HL-60 (cell line): ENCODE measurements around the gene CAMK2B.

Experiments
- DNase-seq, 2 experiments: peaks; one replicate each; pipeline ENCODE4 v3.0.0-alpha.2; 2010 to 2020; ENCODE audit warnings: low read depth in 1 of 2, low spot score in 1 of 2
- H3K27ac ChIP-seq: fragments of 250-450 bp; sonication (Bioruptor Pico); replicated peaks from 2 replicates; pipeline ENCODE4 v1.5.1; 2020; ENCODE audit warnings: mild to moderate bottlenecking, moderate library complexity
- H3K27me3 ChIP-seq: fragments of 250-450 bp; sonication (Bioruptor Pico); 2 replicates; pipeline ENCODE4 v1.5.1; 2021; ENCODE audit warnings: mild to moderate bottlenecking, moderate library complexity; ENCODE audit not compliant: insufficient read depth, poor library complexity, severe bottlenecking
- H3K4me3 ChIP-seq: replicated peaks from 2 replicates; pipeline ENCODE4 v1.5.1; 2011; ENCODE audit warnings: mild to moderate bottlenecking, control low read depth, low read length; ENCODE audit not compliant: insufficient read depth
- GABPA ChIP-seq: IDR thresholded peaks from 2 replicates; pipeline ENCODE4 v1.6.1; 2012; ENCODE audit warnings: low read depth
- POLR2AphosphoS5 ChIP-seq: IDR thresholded peaks from 2 replicates; pipeline ENCODE4 v1.6.1; 2012; ENCODE audit warnings: low read depth
- SPI1 ChIP-seq: IDR thresholded peaks from 2 replicates; pipeline ENCODE4 v1.6.1; 2012; ENCODE audit warnings: low read depth, mild to moderate bottlenecking, borderline replicate concordance
- TF ChIP-seq, protein P1 (sequence below): IDR thresholded peaks from one replicate; pipeline ENCODE4 v1.5.1; 2011; ENCODE audit warnings: low read length, control low read depth, inconsistent platforms; ENCODE audit not compliant: insufficient read depth
- TF ChIP-seq, protein P2 (sequence below): IDR thresholded peaks from 2 replicates; pipeline ENCODE4 v1.6.1; 2012; ENCODE audit warnings: low read depth; ENCODE audit not compliant: insufficient replicate concordance

CAMK2B gene

DNA sequence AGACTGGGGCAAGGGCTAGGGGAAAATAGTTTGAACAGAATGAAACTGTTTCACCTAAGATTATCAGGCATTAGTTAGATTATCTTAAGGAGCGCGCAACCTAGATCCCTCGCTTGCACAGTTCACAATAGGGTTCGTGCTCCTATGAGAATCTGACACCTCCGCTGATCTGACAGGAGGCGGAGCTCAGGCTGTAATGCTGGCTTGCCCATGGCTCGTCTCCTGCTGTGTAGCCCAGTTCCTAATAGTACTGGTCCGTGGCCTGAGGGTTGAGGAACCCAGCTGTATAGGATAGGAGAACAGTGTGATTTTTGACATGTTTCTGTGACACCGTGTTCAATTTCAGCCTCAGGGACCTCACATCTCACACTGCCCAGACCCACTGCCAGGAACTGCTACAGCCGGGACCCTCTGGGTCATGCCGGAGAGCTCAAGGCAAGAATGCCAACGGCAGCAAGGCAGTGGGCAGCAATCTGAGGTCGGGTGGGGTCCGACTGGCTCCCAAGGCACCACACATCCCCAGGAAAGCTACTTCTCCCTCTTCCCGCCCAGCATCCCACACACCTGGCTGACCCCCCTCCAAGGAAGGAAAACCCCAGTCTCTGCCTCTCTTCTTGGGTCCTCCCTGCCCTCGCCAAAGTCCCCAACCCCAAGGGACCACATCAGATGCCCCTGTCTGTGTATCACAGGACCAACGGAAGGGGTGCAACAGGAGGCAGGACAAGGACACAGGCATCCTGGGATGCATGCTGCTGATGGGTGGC, 31.7 kb downstream of the CAMK2B start:
- H3K27ac ChIP-seq: no peak overlapping the region
- DNase-seq: no peak
- no peak overlapping the region for H3K4me3 ChIP-seq
- H3K27me3 ChIP-seq: peaks cover 11% of the 10 kb centered on the region
- no peak for TF ChIP-seq SPI1
- no peak for TF ChIP-seq GABPA
- TF ChIP-seq, protein P1, sequence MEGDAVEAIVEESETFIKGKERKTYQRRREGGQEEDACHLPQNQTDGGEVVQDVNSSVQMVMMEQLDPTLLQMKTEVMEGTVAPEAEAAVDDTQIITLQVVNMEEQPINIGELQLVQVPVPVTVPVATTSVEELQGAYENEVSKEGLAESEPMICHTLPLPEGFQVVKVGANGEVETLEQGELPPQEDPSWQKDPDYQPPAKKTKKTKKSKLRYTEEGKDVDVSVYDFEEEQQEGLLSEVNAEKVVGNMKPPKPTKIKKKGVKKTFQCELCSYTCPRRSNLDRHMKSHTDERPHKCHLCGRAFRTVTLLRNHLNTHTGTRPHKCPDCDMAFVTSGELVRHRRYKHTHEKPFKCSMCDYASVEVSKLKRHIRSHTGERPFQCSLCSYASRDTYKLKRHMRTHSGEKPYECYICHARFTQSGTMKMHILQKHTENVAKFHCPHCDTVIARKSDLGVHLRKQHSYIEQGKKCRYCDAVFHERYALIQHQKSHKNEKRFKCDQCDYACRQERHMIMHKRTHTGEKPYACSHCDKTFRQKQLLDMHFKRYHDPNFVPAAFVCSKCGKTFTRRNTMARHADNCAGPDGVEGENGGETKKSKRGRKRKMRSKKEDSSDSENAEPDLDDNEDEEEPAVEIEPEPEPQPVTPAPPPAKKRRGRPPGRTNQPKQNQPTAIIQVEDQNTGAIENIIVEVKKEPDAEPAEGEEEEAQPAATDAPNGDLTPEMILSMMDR: no peak
- no peak for TF ChIP-seq POLR2AphosphoS5
- TF ChIP-seq, protein P2, sequence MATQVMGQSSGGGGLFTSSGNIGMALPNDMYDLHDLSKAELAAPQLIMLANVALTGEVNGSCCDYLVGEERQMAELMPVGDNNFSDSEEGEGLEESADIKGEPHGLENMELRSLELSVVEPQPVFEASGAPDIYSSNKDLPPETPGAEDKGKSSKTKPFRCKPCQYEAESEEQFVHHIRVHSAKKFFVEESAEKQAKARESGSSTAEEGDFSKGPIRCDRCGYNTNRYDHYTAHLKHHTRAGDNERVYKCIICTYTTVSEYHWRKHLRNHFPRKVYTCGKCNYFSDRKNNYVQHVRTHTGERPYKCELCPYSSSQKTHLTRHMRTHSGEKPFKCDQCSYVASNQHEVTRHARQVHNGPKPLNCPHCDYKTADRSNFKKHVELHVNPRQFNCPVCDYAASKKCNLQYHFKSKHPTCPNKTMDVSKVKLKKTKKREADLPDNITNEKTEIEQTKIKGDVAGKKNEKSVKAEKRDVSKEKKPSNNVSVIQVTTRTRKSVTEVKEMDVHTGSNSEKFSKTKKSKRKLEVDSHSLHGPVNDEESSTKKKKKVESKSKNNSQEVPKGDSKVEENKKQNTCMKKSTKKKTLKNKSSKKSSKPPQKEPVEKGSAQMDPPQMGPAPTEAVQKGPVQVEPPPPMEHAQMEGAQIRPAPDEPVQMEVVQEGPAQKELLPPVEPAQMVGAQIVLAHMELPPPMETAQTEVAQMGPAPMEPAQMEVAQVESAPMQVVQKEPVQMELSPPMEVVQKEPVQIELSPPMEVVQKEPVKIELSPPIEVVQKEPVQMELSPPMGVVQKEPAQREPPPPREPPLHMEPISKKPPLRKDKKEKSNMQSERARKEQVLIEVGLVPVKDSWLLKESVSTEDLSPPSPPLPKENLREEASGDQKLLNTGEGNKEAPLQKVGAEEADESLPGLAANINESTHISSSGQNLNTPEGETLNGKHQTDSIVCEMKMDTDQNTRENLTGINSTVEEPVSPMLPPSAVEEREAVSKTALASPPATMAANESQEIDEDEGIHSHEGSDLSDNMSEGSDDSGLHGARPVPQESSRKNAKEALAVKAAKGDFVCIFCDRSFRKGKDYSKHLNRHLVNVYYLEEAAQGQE: no peak

DNA sequence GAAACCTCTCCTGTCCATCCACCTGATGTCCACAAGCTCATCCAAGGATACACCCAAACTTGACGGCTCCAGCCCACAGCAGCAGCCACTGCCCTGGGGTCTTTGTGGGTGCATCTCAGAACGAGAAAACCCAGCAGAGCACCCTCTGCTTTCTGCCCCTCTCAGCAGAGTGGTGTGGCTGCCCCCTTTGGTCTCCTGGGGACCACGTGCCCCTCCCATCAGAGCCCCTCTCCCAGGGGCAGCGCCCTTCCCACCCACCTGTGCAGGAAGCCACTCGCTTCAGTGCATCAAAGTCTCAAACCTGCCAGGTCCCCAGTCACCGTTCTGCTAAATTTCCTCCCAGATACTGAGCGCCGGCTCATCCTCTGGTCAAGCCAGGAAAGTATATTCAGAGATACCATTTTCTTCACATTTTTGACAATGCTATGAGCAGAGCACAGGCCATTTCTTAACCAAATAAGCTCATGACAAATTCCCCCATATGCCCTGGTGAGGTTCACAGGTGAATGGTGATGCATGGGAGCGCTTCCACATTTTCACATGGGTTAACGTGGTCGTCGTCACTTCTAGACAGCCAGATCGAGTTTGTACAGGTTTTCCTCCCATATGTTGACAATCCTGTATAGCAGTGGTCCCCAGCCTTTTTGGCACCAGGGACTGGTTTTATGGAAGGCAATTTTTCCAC, 32.4 kb downstream of the CAMK2B start:
- TF ChIP-seq POLR2AphosphoS5 (no peak), SPI1 (no peak)
- no peak for DNase-seq
- H3K4me3 ChIP-seq: no peak overlapping the region
- H3K27ac ChIP-seq: no peak overlapping the region
- peaks cover 11% of the 10 kb centered on the region for H3K27me3 ChIP-seq

DNA sequence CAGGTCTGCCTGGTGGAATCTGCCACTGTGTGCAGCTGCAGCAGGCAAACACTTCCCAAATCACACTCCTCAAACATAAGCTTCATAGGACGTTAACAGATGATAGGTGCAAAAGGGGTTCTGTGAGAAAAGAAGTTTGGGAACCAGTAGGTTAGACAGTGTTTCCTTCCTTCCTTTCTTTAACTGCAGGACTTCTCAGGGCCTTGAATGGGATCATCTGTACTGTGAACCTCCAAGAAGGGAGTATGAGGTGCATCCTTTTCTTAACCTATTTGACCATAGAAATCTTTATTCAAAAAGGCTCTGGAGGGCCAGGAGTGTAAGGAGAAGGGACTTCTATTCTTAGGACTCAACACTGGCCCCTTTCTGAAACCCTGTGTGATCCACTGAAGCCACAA, 33.0 kb downstream of the CAMK2B start:
- H3K27ac ChIP-seq: no peak overlapping the region
- no peak for DNase-seq
- peaks cover 11% of the 10 kb centered on the region for H3K27me3 ChIP-seq
- TF ChIP-seq POLR2AphosphoS5 (no peak), GABPA (no peak), SPI1 (no peak)
- TF ChIP-seq, protein P1: no peak
- TF ChIP-seq, protein P2: no peak
- H3K4me3 ChIP-seq: no peak overlapping the region

DNA sequence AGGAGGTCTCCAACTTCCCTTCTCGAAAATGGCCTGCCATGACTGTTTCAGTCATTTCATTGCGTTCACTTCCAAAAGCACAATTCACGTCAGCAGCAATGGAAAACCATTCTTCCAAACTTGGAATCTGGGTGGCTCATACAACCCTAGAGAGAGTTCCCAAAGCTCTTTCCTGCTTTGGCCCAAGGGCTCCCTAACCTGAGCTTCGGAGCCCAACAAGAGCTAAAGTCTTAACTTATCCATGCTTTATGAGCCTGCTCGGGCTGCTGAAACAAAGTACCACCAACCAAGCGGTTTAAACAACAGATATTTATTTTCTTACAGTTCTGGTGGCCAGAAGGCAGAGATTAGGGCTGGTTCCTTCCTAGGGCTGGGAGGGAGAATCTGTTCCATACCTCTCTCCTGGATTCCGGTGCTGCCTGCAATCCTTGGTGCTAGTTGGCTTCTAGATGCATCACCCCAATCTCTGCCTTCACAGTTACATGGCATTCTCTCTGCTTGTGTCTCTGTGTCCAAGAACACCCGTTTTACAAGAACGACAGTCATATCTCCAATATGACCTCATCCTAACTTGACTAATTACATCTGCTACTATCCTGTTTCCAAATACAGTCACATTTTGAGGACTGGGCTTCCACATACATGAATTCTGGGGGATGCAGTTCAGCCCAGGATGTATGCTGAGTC, 33.5 kb downstream of the CAMK2B start:
- Histone ChIP-seq H3K27ac (no peak overlapping the region), H3K27me3 (peaks cover 8% of the 10 kb centered on the region), H3K4me3 (no peak overlapping the region)
- TF ChIP-seq, protein P2: no peak
- TF ChIP-seq GABPA (no peak), SPI1 (no peak), POLR2AphosphoS5 (no peak)
- TF ChIP-seq, protein P1: no peak
- no peak for DNase-seq
